ENCODE data around the gene FLVCR2. TPM values are rescaled to one million over a fixed set of nuclear protein-coding genes. Genes with fewer than 3 reads are reported as not detected.

Gene FLVCR2
- total and polyA plus RNA-seq, 2 of the 13 experiments (the other 11 are each of a cell fraction or from before 2014, with no cell fraction given) = 9.9 to 10.5 TPM

- TF ChIP-seq GATA4 (IDR thresholded peaks at IDR 0.05; ENCODE audit: borderline replicate concordance, low read depth) (peak; percentile 79; the same call in 1 of the 2 replicates), ETS1 (CRISPR knock-in tag; IDR thresholded peaks at IDR 0.05) (no peak), BORCS8-MEF2B (CRISPR knock-in tag; IDR thresholded peaks at IDR 0.05) (peak; percentile 85), NRL (CRISPR knock-in tag; IDR thresholded peaks at IDR 0.05; ENCODE audit: borderline replicate concordance) (0 out of 2 replicates have a peak, but pooled peaks have one; percentile 56), ZNF484 (CRISPR knock-in tag; IDR thresholded peaks at IDR 0.05; ENCODE audit: borderline replicate concordance, low read depth) (no peak), SMARCC2 (IDR thresholded peaks at IDR 0.05) (no peak), ELK4 (CRISPR knock-in tag; IDR thresholded peaks at IDR 0.05; ENCODE audit: borderline replicate concordance) (no peak), GZF1 (CRISPR knock-in tag; IDR thresholded peaks at IDR 0.05) (no peak), RBM39 (IDR thresholded peaks at IDR 0.05; ENCODE audit: low read depth, low read length, poor library complexity, severe bottlenecking) (no peak), GABPB1 (CRISPR knock-in tag; IDR thresholded peaks at IDR 0.05) (peak; percentile 51), NFIB (CRISPR knock-in tag; IDR thresholded peaks at IDR 0.05; ENCODE audit: borderline replicate concordance) (no peak), CEBPG (CRISPR knock-in tag; IDR thresholded peaks at IDR 0.05) (peak; percentile 95), ZMAT5 (CRISPR knock-in tag; IDR thresholded peaks at IDR 0.05; ENCODE audit: borderline replicate concordance, low read depth) (no peak), BCL6 (CRISPR knock-in tag; IDR thresholded peaks at IDR 0.05) (peak; percentile 90), ZNF101 (CRISPR knock-in tag; IDR thresholded peaks at IDR 0.05; ENCODE audit: borderline replicate concordance, low read depth) (no peak), GATAD1 (CRISPR knock-in tag; IDR thresholded peaks at IDR 0.05) (peak; percentile 74), NR2F2 (IDR thresholded peaks at IDR 0.05; ENCODE audit: borderline replicate concordance, low read depth) (peak; percentile 95), TEAD2 (CRISPR knock-in tag; IDR thresholded peaks at IDR 0.05) (0 out of 2 replicates have a peak, but pooled peaks have one; percentile 51), ZBTB39 (CRISPR knock-in tag; IDR thresholded peaks at IDR 0.05) (no peak)
- TF ChIP-seq, protein P1, sequence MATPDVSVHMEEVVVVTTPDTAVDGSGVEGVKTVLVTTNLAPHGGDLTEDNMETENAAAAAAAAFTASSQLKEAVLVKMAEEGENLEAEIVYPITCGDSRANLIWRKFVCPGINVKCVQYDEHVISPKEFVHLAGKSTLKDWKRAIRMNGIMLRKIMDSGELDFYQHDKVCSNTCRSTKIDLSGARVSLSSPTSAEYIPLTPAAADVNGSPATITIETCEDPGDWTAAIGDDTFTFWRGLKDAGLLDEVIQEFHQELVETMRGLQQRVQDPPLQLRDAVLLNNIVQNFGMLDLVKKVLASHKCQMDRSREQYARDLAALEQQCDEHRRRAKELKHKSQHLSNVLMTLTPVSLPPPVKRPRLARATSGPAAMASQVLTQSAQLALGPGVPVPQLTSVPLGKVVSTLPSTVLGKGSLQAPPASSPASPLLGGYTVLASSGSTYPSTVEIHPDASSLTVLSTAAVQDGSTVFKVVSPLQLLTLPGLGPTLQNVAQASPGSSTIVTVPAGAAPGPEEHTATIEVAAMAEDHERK (CRISPR knock-in tag; IDR thresholded peaks at IDR 0.05; ENCODE audit: low read depth) = no peak
- TF ChIP-seq, protein P2, sequence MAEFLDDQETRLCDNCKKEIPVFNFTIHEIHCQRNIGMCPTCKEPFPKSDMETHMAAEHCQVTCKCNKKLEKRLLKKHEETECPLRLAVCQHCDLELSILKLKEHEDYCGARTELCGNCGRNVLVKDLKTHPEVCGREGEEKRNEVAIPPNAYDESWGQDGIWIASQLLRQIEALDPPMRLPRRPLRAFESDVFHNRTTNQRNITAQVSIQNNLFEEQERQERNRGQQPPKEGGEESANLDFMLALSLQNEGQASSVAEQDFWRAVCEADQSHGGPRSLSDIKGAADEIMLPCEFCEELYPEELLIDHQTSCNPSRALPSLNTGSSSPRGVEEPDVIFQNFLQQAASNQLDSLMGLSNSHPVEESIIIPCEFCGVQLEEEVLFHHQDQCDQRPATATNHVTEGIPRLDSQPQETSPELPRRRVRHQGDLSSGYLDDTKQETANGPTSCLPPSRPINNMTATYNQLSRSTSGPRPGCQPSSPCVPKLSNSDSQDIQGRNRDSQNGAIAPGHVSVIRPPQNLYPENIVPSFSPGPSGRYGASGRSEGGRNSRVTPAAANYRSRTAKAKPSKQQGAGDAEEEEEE (CRISPR knock-in tag; IDR thresholded peaks at IDR 0.05; ENCODE audit: borderline replicate concordance) = no peak
Measured at GRCh38 chr14:75648066-75648838, 69.8 kb downstream of the FLVCR2 start (continued).

Measured in HepG2 (cell line).